GM23338 (cell line): ENCODE measurements around the gene SHISAL1.

Experiments
- CREB1 ChIP-seq: fragments of 250-450 bp; sonication (Bioruptor Pico); IDR thresholded peaks from 2 replicates; pipeline ENCODE4 v1.5.0; 2020; ENCODE audit warnings: low read depth, mild to moderate bottlenecking, moderate library complexity
- EZH2 ChIP-seq: fragments of 200-600 bp; sonication (generic); IDR thresholded peaks from one replicate; pipeline ENCODE4 v1.8.0; 2017; ENCODE audit warnings: antibody characterized with exemption, mild to moderate bottlenecking, low read depth; ENCODE audit not compliant: unreplicated experiment
- EZH2phosphoT487 ChIP-seq: fragments of 200-600 bp; sonication (generic); IDR thresholded peaks from one replicate; pipeline ENCODE4 v1.8.1; 2018; ENCODE audit warnings: antibody characterized with exemption; ENCODE audit not compliant: unreplicated experiment
- JUNB ChIP-seq: IDR thresholded peaks from one replicate; pipeline ENCODE4 v1.6.1; 2016; ENCODE audit warnings: antibody characterized with exemption; ENCODE audit not compliant: unreplicated experiment
- NANOG ChIP-seq: IDR thresholded peaks from 2 replicates; pipeline ENCODE4 v1.6.1; 2016; ENCODE audit warnings: antibody characterized with exemption, borderline replicate concordance
- POLR2AphosphoS5 ChIP-seq: IDR thresholded peaks from 2 replicates; pipeline ENCODE4 v1.6.1; 2016; ENCODE audit warnings: antibody characterized with exemption, low read depth
- ZNF114 ChIP-seq: fragments of 250-450 bp; sonication (Bioruptor Pico); IDR thresholded peaks from 2 replicates; pipeline ENCODE4 v1.5.0; 2020; ENCODE audit warnings: mild to moderate bottlenecking, moderate library complexity
- TF ChIP-seq, protein P1 (sequence below), 2 experiments: fragments of 200-600 bp in 1 of 2; sonication (generic) in 1 of 2; conservative IDR thresholded peaks; 2 replicates each; pipeline versions ENCODE4 v1.5.1 to v1.6.1; 2016 to 2017; ENCODE audit warnings: antibody characterized with exemption in 2 of 2, low read depth in 2 of 2, mild to moderate bottlenecking in 2 of 2, moderate library complexity in 1 of 2
- TF ChIP-seq, protein P2 (sequence below): IDR thresholded peaks from 2 replicates; pipeline ENCODE4 v1.6.1; 2016; ENCODE audit warnings: antibody characterized with exemption
- TF ChIP-seq, protein P3 (sequence below): IDR thresholded peaks from one replicate; pipeline ENCODE4 v1.6.1; 2018; ENCODE audit warnings: antibody characterized with exemption; ENCODE audit not compliant: unreplicated experiment

DNA sequence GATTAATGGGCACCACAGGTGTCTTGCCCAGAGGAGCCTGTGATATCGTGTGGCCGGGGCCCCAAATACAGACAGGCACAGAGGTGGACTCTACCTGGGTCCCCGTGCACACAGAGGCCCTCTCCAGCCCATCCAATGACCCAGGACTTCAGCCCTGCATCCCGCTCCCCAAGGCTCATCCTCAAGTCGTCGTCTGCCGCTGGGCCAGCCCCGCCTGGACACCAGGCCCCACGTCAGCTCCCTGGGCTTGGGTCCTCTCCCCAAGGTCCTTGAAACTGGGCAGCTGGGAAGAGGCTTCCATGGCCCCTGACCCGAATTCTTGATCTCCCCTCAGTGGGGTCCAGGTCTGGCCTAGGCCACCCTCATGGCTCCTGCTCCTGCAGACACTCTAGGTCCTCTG is 20.2 kb downstream of the SHISAL1 start:
- TF ChIP-seq, protein P1, sequence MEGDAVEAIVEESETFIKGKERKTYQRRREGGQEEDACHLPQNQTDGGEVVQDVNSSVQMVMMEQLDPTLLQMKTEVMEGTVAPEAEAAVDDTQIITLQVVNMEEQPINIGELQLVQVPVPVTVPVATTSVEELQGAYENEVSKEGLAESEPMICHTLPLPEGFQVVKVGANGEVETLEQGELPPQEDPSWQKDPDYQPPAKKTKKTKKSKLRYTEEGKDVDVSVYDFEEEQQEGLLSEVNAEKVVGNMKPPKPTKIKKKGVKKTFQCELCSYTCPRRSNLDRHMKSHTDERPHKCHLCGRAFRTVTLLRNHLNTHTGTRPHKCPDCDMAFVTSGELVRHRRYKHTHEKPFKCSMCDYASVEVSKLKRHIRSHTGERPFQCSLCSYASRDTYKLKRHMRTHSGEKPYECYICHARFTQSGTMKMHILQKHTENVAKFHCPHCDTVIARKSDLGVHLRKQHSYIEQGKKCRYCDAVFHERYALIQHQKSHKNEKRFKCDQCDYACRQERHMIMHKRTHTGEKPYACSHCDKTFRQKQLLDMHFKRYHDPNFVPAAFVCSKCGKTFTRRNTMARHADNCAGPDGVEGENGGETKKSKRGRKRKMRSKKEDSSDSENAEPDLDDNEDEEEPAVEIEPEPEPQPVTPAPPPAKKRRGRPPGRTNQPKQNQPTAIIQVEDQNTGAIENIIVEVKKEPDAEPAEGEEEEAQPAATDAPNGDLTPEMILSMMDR (conservative IDR thresholded peaks at IDR 0.05; ENCODE audit: low read depth in 2 of 2) = no peak
- TF ChIP-seq CREB1 (CRISPR knock-in tag) (no peak), POLR2AphosphoS5 (no peak), NANOG (no peak), EZH2phosphoT487 (no peak), ZNF114 (no peak), EZH2 (no peak), JUNB (no peak)
- TF ChIP-seq, protein P2, sequence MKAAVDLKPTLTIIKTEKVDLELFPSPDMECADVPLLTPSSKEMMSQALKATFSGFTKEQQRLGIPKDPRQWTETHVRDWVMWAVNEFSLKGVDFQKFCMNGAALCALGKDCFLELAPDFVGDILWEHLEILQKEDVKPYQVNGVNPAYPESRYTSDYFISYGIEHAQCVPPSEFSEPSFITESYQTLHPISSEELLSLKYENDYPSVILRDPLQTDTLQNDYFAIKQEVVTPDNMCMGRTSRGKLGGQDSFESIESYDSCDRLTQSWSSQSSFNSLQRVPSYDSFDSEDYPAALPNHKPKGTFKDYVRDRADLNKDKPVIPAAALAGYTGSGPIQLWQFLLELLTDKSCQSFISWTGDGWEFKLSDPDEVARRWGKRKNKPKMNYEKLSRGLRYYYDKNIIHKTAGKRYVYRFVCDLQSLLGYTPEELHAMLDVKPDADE = no peak
- TF ChIP-seq, protein P3, sequence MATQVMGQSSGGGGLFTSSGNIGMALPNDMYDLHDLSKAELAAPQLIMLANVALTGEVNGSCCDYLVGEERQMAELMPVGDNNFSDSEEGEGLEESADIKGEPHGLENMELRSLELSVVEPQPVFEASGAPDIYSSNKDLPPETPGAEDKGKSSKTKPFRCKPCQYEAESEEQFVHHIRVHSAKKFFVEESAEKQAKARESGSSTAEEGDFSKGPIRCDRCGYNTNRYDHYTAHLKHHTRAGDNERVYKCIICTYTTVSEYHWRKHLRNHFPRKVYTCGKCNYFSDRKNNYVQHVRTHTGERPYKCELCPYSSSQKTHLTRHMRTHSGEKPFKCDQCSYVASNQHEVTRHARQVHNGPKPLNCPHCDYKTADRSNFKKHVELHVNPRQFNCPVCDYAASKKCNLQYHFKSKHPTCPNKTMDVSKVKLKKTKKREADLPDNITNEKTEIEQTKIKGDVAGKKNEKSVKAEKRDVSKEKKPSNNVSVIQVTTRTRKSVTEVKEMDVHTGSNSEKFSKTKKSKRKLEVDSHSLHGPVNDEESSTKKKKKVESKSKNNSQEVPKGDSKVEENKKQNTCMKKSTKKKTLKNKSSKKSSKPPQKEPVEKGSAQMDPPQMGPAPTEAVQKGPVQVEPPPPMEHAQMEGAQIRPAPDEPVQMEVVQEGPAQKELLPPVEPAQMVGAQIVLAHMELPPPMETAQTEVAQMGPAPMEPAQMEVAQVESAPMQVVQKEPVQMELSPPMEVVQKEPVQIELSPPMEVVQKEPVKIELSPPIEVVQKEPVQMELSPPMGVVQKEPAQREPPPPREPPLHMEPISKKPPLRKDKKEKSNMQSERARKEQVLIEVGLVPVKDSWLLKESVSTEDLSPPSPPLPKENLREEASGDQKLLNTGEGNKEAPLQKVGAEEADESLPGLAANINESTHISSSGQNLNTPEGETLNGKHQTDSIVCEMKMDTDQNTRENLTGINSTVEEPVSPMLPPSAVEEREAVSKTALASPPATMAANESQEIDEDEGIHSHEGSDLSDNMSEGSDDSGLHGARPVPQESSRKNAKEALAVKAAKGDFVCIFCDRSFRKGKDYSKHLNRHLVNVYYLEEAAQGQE = no peak
